Activated naive CD8-positive, alpha-beta T cell treated with anti-CD3 and anti-CD28 coated beads, Interleukin-2, amount 50 U/mL, for 24 hours (primary cell): ENCODE measurements around the gene KRTAP19-8.

Experiments used
- ATAC-seq: fragments of 150-1000 bp; cut with Tn5 transposase; one replicate; pipeline ENCODE4 v1.10.0; 2021
- DNase-seq: peaks from one replicate; pipeline ENCODE4 v3.0.0; 2021
- H3K27ac Mint-ChIP-seq: one replicate; pipeline ENCODE4 v1.8.0; 2021; ENCODE audit warnings: mild to moderate bottlenecking, mixed read lengths
- H3K27me3 Mint-ChIP-seq: one replicate; pipeline ENCODE4 v1.8.0; 2021; ENCODE audit warnings: mixed read lengths
- H3K36me3 Mint-ChIP-seq: one replicate; pipeline ENCODE4 v1.8.0; 2021; ENCODE audit warnings: low read depth, mixed read lengths
- H3K4me1 Mint-ChIP-seq: one replicate; pipeline ENCODE4 v1.8.0; 2021; ENCODE audit warnings: mixed read lengths
- H3K4me3 Mint-ChIP-seq: one replicate; pipeline ENCODE4 v1.8.0; 2021; ENCODE audit warnings: mild to moderate bottlenecking, moderate library complexity, mixed read lengths
- H3K9me3 Mint-ChIP-seq: one replicate; pipeline ENCODE4 v1.8.0; 2021; ENCODE audit warnings: mixed read lengths

Gene KRTAP19-8

DNA sequence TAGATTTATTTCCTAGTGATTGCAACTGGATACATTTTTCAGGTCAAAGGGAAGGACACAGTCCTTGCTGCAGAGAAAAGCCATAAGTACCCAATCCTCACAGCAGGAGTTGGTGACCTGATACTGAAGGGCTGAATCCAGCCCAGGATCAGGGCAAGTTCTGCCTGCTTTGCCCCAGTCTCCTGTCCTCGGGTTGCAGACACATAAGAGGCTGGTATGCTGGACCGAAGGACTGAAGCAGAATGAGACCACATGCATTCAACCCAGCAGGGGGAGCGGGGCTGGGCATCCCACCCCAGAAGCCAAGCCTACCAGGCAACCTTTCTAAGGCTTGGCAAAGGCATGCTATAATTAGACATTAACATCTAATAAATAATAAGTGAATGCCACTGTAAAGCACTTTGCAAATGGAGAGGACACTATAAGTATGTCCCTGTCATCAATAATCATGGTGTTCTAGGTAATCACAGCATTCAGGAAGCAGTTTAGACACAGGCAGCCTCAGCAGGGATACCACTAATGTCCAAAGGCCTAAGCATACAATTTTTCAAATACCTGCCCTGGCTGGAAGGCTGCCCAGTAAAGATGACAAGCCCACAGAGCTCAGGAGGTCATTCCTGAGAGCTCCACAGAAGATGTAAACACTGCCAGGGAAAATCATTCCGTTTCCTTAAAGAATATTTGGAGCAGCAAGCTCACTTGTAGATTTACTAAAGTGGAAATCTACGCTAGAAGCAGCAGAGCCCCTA is 47.6 kb downstream of the KRTAP19-8 start:
- Mint-ChIP-seq H3K4me3 (no peak overlapping the region), H3K27me3 (peaks cover 2% of the 10 kb centered on the region), H3K4me1 (no peaks in the 10 kb centered on the region), H3K9me3 (no peaks in the 10 kb centered on the region), H3K27ac (no peak overlapping the region), H3K36me3 (no peaks in the 10 kb centered on the region)
- no peak for DNase-seq
- ATAC-seq: no peak

DNA sequence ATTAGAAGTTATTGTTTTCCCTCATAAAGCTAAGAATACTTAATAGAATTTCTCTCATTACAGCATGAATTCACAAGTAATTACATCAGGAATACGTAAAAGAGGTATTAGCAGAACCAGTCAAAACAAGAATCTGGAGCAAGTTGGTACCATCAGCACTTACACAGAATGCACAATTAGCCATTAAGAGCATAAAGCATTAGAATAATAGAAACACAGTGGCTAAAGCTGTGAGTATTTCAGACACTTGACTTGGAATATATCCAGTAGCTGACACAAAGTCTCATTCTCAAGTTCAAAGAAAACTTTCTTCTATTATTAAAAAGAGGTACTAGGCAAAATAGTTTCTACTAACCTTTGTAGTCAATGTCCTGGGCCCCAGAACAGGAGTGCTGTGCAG is 49.6 kb downstream of the KRTAP19-8 start:
- Mint-ChIP-seq H3K9me3 (no peaks in the 10 kb centered on the region), H3K27ac (no peak overlapping the region), H3K36me3 (no peaks in the 10 kb centered on the region), H3K4me1 (no peaks in the 10 kb centered on the region), H3K4me3 (no peak overlapping the region), H3K27me3 (peaks cover 2% of the 10 kb centered on the region)
- DNase-seq: no peak
- ATAC-seq: no peak
